ENCODE data around the gene TGFBR1. TPM values are rescaled to one million over a fixed set of nuclear protein-coding genes. Genes with fewer than 3 reads are reported as not detected.
"Not testable (repeated sequence)": the region's sequence is repeated elsewhere in the genome, so short reads cannot be mapped to it uniquely, and the experiment has no call there.

TGFBR1 gene
- total RNA-seq, 1 donor from 2014 or later: 75.8 TPM

- FAIRE-seq (no peak), DNase-seq (ENCODE audit: low spot score in 2 of 2) (no peak)
These were observed 29.5 kb upstream of the TGFBR1 start for GRCh38 chr9:99075246-99075912.

GRCh38 chr9:99076030-99076429, 28.9 kb upstream of the TGFBR1 start:
- DNase-seq (ENCODE audit: low spot score in 2 of 2): no peak
- no peak for FAIRE-seq

DNA sequence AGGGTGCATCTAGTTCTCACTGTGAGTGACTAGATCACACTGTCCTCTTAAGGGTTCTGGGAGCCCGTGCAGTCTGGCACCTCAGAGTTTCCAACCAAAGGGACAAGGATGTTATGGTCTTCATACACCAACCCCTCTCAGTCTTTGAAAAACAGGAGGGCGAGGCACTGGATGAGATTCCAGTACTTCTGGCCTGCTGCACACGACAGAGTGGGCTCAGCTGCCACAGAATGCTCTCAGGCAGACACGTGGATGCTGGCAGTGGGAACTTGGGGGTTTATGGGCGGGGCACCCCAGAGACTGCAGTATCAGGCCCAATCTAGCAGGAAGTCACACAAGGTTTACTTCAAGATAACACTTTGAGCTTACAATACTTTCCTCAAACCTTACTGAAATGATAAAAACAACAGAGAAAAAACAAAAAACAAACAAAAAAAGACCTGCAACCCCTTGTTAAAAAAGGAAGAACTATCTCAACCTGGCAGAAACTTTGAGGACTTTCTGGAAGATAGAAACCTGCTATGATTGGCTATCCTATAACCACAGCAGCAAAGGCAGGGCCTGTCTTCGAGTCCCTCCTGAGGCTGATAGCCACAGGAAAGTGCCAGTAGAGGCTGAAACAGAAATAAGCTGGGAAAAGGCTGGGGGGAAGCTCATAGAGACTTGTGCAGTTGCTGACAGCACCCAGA, 28.3 kb upstream of the TGFBR1 start:
- no peak for DNase-seq (ENCODE audit: low spot score in 2 of 2)
- no peak for FAIRE-seq

- no peak for DNase-seq (ENCODE audit: low spot score in 2 of 2)
- FAIRE-seq: no peak
These were observed 26.2 kb upstream of the TGFBR1 start for GRCh38 chr9:99078717-99079116.

GRCh38 chr9:99079542-99079941, 25.4 kb upstream of the TGFBR1 start:
- FAIRE-seq: no peak
- DNase-seq (ENCODE audit: low spot score in 2 of 2): no peak

DNA sequence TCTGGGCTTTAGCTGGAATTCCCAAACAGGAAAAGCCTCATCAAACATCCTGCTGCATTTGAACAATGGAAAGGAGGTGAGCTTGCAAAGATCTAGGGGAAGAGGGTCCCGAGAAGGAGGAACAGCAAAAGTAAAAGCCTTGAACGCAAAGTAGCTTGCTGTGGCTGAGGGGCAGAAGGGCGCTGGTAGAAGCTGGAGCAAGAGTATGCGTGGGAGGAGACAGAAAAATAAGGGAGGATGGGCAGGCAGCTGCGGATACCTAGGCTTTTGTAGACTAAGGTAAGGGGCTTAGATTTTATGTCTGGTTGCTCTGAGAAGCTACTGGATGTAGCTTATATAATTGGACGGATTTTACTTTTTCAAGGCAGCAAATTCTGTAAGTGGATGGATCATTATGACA, 21.9 kb upstream of the TGFBR1 start:
- FAIRE-seq: no peak
- DNase-seq (ENCODE audit: low spot score in 2 of 2): no peak

DNA sequence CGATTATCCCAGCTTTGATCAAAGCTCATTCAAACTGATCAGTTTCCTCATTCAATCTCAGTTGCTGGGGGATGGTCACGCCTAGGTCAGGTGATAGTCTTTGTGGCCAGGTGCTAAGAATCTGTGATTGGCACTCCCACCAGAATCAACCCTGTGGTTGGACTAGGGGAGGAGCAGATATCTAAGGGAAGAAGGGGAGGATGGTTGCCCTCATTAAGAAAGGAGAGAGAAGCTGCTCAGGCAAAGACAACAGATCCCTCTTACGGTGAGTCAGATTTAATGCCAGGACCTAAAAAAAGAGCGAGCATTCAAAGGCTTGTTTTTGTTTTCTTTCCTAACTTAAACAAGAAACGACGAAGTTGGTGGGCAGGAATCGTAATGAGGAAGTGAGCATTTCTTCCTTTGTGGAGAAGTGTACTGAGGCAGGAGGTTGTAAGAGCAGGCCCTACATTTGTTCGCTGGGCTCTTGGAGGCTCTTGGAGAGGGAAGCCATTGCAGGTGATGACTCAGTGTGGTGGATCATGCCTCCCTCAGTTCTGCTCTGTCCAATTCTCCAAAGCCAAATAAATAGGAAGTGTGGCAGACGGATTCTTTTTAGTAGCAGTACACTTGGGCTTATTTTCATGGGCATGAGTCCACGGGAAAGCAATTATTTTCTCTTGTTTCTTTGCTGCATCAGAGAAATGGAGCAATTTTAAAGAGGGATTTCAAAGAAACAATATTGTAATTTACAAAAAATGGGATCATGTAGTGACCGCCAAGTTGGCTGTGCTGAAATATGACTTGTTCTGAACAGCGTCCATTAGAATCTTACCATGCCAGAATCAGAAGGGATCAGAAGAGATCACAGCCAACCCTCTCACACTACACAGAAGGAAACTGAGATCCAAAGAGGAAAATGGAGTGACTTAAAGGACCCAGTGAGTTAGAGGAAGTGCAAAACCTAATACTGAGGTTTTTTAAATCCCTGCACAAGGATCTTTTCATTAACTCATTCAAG, 18.7 kb upstream of the TGFBR1 start:
- peak in 1 of 2 donors; percentile 20 for DNase-seq (ENCODE audit: low spot score in 2 of 2)
- no peak for FAIRE-seq

GRCh38 chr9:99087462-99087861, 17.5 kb upstream of the TGFBR1 start:
- no peak for FAIRE-seq

GRCh38 chr9:99090336-99091130, 14.4 kb upstream of the TGFBR1 start:
- no peak for DNase-seq (ENCODE audit: low spot score in 2 of 2)
- no peak for FAIRE-seq

More at GRCh38 chr9:99087462-99087861, 17.5 kb upstream of the TGFBR1 start:
- no peak for DNase-seq (ENCODE audit: low spot score in 2 of 2)

GRCh38 chr9:99092643-99093491, 12.0 kb upstream of the TGFBR1 start:
- FAIRE-seq (no peak), DNase-seq (ENCODE audit: low spot score in 2 of 2) (no peak)

DNA sequence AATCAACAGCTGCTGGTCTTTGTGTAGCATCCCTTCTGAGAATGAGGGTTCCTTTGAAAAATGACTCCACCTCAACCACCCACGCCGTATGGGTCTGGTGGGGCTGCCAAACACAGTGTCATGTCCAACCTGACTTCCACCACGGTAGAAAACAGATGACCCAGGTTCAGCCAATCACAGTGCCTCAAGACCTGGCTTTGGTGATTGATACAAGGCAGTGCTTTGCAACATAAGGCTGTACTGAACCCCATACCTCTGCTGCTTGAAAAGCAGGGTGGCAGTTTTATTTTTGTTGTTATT, 11.5 kb upstream of the TGFBR1 start:
- DNase-seq (ENCODE audit: low spot score in 2 of 2): no peak
- FAIRE-seq: no peak

GRCh38 chr9:99095565-99095964, 9.3 kb upstream of the TGFBR1 start:
- DNase-seq (ENCODE audit: low spot score in 2 of 2) (no peak), FAIRE-seq (no peak)

DNA sequence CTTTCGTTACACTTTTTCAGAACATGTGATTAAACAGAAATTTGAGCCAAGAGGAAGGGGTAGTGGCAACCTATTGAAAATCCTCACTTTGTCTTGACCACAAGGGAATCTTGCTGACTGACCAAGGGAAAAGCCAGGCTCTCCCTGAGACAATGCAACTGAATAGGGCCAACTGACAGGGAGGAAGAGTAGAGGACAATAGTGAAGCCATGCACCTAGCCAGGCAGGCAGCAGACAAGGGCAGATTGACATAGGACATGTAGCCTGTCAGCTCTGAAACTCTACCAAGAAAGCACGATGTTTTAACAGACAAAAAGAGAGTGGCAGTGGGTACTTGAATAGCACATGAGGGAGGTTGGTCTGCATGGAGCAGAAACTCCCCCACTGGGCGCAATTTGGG, 8.5 kb upstream of the TGFBR1 start:
- no peak for FAIRE-seq

DNA sequence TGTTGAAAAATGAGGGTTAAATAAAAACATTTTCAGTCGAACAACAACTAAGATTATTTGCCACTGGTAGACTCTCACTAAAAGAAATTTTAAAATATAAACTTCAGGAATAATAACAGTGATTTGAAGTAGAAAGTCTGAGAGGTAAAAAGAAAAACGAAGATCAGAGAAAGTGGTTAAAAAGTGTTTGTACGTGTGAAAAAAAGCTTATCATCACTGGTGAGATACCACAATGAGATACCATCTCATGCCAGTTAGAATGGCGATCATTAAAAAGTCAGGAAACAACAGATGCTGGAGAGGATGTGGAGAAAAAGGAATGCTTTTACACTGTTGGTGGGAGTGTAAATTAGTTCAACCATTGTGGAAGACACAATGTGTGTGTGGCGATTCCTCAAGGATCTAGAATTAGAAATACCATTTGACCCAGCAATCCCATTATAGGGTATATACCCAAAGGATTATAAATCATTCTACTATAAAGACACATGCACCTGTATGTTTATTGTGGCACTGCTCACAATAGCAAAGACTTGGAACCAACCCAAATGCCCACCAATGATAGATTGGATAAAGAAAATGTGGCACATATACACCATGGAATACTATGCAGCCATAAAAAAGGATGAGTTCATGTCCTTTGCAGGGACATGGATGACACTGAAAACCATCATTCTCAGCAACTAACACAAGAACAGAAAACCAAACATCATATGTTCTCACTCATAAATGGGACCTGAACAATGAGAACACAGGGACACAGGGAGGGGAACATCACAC, 4.9 kb upstream of the TGFBR1 start:
- not testable (repeated sequence) for DNase-seq (ENCODE audit: low spot score in 2 of 2); FAIRE-seq

More for the DNA sequence above, 8.5 kb upstream of the TGFBR1 start:
- DNase-seq (ENCODE audit: low spot score in 2 of 2): no peak

DNA sequence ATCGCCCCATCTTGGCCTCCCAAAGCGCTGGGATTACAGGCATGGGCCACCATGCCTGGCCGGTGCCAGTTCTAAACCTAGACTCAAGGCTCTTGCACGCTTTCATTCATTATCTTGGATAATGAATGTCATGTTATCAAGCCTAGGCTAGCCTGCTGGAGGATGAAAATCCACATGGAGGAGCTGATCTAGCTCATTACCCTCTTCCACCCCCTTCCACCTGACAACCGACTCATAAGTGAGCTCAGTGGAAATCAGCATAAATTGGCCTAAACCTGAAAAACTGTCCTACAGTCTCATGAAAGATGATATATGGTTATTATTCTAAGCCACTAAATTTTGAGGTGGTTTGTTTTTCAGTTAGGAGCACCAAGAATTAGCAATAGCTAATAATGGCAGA, 3.6 kb upstream of the TGFBR1 start:
- DNase-seq (ENCODE audit: low spot score in 2 of 2): no peak
- FAIRE-seq: no peak

DNA sequence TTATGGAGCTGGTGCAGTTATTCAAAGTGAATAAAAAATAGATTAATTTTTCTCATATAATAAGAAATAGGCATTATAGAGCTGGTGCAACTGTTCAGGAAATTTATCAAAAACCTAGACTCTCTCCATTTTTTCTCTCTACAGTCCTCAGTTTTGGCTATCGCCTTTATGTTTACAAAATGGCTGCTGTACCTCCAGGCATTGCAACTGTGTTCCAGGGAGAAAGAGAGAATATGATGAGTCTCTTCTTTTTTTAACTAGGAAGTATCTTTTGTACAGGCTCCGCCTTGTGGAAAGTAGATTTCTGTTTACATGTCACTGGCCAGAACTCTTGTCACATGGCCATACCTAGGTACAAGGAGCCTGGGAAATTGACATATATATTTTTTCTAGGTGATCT, 3.1 kb upstream of the TGFBR1 start:
- FAIRE-seq: no peak

DNA sequence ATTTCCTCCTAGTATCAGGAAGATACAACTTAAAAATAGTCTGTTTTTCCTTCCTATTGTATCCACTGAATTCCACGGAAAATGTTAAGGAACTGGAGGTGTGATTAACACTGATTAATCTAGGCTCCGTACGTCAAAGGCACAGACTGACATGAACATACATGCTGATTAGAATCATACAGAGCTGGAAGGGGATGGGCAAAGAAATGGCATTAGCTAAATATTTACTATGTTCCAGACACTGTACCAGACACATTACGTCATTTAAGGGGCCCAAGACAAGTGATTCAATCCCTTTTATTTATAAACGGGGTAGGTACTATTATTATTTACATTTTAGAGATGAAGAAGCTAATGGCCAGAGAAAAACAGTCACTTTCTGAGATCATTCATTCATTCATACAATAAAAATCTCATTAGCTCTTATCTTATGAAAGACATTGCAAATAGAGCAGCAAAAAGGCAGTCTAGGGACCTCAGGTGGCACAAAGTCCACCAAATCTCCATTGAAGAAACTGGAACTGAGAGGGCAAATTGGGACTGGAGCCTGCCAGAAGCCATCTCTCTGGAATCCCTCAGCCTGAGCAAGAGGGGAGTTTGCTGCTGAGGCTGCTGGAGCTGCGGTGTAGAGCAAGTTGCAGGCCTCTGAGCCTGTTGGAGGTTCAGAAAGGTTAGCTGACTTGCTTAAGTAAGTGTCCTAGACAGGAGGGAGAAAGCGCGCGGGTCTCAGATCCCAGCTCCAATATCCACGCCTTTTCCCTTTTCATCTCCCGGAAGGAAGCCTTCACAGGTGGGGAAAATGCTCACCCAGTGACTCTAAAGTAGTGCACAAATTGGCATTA, 1.6 kb upstream of the TGFBR1 start:
- no peak for FAIRE-seq
- no peak for DNase-seq (ENCODE audit: low spot score in 2 of 2)

More for the DNA sequence above, 3.1 kb upstream of the TGFBR1 start:
- no peak for DNase-seq (ENCODE audit: low spot score in 2 of 2)
